HepG2 (cell line): Measurements from ENCODE around the gene SPG7. TPM values are rescaled to one million over a fixed set of nuclear protein-coding genes. Genes with fewer than 3 reads are reported as not detected.
A peak's percentile ranks its signal among the peaks of the same experiment; 100 is the strongest.

Source experiments
- AGO2 ChIP-seq: fragments of 200-400 bp; formaldehyde crosslinking; optimal IDR thresholded peaks from 2 replicates; pipeline ENCODE3; 2017; ENCODE audit warnings: mild to moderate bottlenecking, low read depth, low read length, moderate library complexity
- ARNT2 ChIP-seq: sonication (generic); formaldehyde crosslinking; IDR thresholded peaks from 2 replicates; pipeline ENCODE4 v1.8.0; 2022; ENCODE audit warnings: mild to moderate bottlenecking, low read depth, missing genetic modification reagents, moderate library complexity
- GTF2F1 ChIP-seq: fragments of 150-350 bp; IDR thresholded peaks from 2 replicates; pipeline ENCODE4 v1.6.1; 2014; ENCODE audit warnings: low read length
- KLF11 ChIP-seq: IDR thresholded peaks from 2 replicates; pipeline ENCODE4 v1.6.1; 2016; ENCODE audit warnings: missing compliant biosample characterization
- MAFF ChIP-seq: IDR thresholded peaks from 2 replicates; pipeline ENCODE4 v1.6.1; 2011; ENCODE audit warnings: low read depth, low read length, improper control_type of control experiment
- MIXL1 ChIP-seq: IDR thresholded peaks from 2 replicates; pipeline ENCODE4 v1.6.1; 2016
- RFX1 ChIP-seq: fragments of 450-650 bp; IDR thresholded peaks from 2 replicates; pipeline ENCODE4 v1.6.1; 2017
- SRY ChIP-seq: sonication (generic); formaldehyde crosslinking; IDR thresholded peaks from 2 replicates; pipeline ENCODE4 v1.8.0; 2022; ENCODE audit warnings: mild to moderate bottlenecking, missing genetic modification reagents
- STAG1 ChIP-seq: sonication (generic); formaldehyde crosslinking; IDR thresholded peaks from 2 replicates; pipeline ENCODE4 v1.4.0; 2020; ENCODE audit warnings: missing genetic modification reagents
- ZBTB21 ChIP-seq: sonication (generic); formaldehyde crosslinking; IDR thresholded peaks from 2 replicates; pipeline ENCODE4 v1.4.0; 2020; ENCODE audit warnings: missing genetic modification reagents
- ZFAT ChIP-seq: sonication (generic); formaldehyde crosslinking; conservative IDR thresholded peaks from 2 replicates; pipeline ENCODE4 v1.8.1; 2023; ENCODE audit warnings: missing genetic modification reagents, inconsistent platforms
- ZMYM4 ChIP-seq: sonication (generic); formaldehyde crosslinking; IDR thresholded peaks from 2 replicates; pipeline ENCODE4 v1.8.1; 2023; ENCODE audit warnings: mild to moderate bottlenecking, missing genetic modification reagents
- ZNF10 ChIP-seq: sonication (generic); formaldehyde crosslinking; IDR thresholded peaks from 2 replicates; pipeline ENCODE4 v1.4.0; 2020; ENCODE audit warnings: mild to moderate bottlenecking, low read depth, missing genetic modification reagents, borderline replicate concordance
- ZNF557 ChIP-seq: sonication (generic); formaldehyde crosslinking; IDR thresholded peaks from 2 replicates; pipeline ENCODE4 v1.4.0; 2020; ENCODE audit warnings: missing genetic modification reagents
- ZNF572 ChIP-seq: sonication (generic); formaldehyde crosslinking; IDR thresholded peaks from 2 replicates; pipeline ENCODE4 v1.5.1; 2020; ENCODE audit warnings: mild to moderate bottlenecking, missing genetic modification reagents
- ZNF598 ChIP-seq: sonication (generic); formaldehyde crosslinking; IDR thresholded peaks from 2 replicates; pipeline ENCODE4 v1.5.1; 2020; ENCODE audit warnings: mild to moderate bottlenecking, missing genetic modification reagents, borderline replicate concordance
- polyA plus RNA-seq, 8 experiments: library from polyadenylated mRNA; depleted of rRNA in 3 of 8; stranded (reverse) in 7 of 8; unstranded in 1 of 8; fragments of >200 nt; fragmentation: Illumina TruSeq in 4 of 8; extraction: Trizol in 4 of 8; gene quantifications; 2 replicates each; pipeline versions ENCODE4 v1.2.1 to v1.2.3, GENCODE V29; 2011 to 2016; ENCODE audit warnings: low read depth in 4 of 8, missing spikeins in 1 of 8, mixed read lengths in 1 of 8; ENCODE audit not compliant: insufficient read depth in 1 of 8
- total RNA-seq, 5 experiments: library from RNA; depleted of rRNA; stranded (reverse); fragments of >200 nt; fragmentation: Illumina TruSeq; extraction: Trizol; gene quantifications; 2 replicates each; pipeline ENCODE4 v1.2.3, GENCODE V29; 2016; ENCODE audit warnings: low read depth in 1 of 5
- TF ChIP-seq, protein P1 (sequence below): sonication (generic); formaldehyde crosslinking; IDR thresholded peaks from 2 replicates; pipeline ENCODE4 v1.8.0; 2022; ENCODE audit warnings: mild to moderate bottlenecking, missing genetic modification reagents; ENCODE audit not compliant: insufficient replicate concordance
- TF ChIP-seq, protein P2 (sequence below): sonication (generic); formaldehyde crosslinking; IDR thresholded peaks from 2 replicates; pipeline ENCODE4 v1.8.0; 2022; ENCODE audit warnings: missing genetic modification reagents, low read depth, mild to moderate bottlenecking, borderline replicate concordance
- TF ChIP-seq, protein P3 (sequence below): sonication (generic); formaldehyde crosslinking; IDR thresholded peaks from 2 replicates; pipeline ENCODE4 v1.4.0; 2020; ENCODE audit warnings: mild to moderate bottlenecking, missing genetic modification reagents, borderline replicate concordance
- TF ChIP-seq, protein P4 (sequence below): sonication (generic); formaldehyde crosslinking; IDR thresholded peaks from 2 replicates; pipeline ENCODE4 v1.5.1; 2020; ENCODE audit warnings: mild to moderate bottlenecking, missing genetic modification reagents, moderate library complexity

Gene SPG7
- total and polyA plus RNA-seq, 2 of the 13 experiments (the other 11 are each of a cell fraction or from before 2014, with no cell fraction given) = 66.0 to 136 TPM

DNA sequence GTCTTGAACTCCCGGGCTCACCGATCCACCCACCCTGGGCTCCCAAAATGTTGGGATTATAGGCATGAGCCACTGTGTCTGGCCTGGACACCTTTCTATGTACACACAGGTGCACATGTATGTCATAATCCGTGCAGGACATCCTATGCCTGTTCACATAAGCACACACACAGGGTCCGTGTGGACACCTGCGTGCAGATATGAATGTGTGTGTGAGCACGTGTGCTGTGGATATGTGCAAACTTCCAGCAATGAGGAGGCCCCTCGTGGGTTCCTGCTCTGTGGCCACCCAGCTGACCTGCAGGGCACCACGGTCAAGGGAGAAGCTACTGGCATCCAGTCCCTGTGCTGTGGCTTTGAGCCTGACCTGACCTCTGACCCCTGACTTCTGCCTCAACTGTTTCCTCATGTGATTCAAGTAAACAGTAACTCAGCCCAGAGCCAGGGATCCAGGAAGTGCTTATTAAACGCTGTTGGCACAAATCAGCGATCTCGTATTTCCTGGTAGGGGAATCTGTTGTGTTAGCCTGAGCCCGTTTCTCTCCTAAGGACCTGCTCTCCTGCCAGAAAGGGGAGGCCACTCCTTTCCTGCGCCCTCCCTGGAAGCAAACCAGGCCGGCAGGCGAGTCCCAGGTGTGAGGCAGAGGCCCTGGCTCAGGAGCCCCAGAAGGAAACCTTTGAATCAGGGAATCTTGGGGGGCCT is 73.8 kb downstream of the SPG7 start (continued):
- TF ChIP-seq ARNT2 (no peak), ZBTB21 (CRISPR knock-in tag) (no peak), ZNF10 (CRISPR knock-in tag) (no peak), ZFAT (CRISPR knock-in tag) (no peak), MAFF (no peak), STAG1 (CRISPR knock-in tag) (no peak), ZNF598 (0 out of 2 replicates have a peak, but pooled peaks have one; percentile 49), SRY (no peak; the same call in 1 of the 2 replicates), KLF11 (CRISPR knock-in tag) (no peak), ZNF572 (CRISPR knock-in tag) (no peak), MIXL1 (0 out of 2 replicates have a peak, but pooled peaks have one; percentile 29), ZMYM4 (CRISPR knock-in tag) (0 out of 2 replicates have a peak, but pooled peaks have one; percentile 29), GTF2F1 (no peak), AGO2 (no peak), ZNF557 (no peak), RFX1 (no peak)
- TF ChIP-seq, protein P1, sequence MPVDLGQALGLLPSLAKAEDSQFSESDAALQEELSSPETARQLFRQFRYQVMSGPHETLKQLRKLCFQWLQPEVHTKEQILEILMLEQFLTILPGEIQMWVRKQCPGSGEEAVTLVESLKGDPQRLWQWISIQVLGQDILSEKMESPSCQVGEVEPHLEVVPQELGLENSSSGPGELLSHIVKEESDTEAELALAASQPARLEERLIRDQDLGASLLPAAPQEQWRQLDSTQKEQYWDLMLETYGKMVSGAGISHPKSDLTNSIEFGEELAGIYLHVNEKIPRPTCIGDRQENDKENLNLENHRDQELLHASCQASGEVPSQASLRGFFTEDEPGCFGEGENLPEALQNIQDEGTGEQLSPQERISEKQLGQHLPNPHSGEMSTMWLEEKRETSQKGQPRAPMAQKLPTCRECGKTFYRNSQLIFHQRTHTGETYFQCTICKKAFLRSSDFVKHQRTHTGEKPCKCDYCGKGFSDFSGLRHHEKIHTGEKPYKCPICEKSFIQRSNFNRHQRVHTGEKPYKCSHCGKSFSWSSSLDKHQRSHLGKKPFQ (CRISPR knock-in tag) = no peak
- TF ChIP-seq, protein P2, sequence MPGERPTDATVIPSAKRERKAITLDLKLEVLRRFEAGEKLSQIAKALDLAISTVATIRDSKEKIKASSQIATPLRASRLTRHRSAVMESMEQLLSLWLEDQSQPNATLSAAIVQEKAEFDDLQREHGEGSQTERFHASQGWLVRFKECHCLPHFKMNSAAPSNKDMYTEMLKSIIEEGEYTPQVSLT (CRISPR knock-in tag) = no peak
- TF ChIP-seq, protein P3, sequence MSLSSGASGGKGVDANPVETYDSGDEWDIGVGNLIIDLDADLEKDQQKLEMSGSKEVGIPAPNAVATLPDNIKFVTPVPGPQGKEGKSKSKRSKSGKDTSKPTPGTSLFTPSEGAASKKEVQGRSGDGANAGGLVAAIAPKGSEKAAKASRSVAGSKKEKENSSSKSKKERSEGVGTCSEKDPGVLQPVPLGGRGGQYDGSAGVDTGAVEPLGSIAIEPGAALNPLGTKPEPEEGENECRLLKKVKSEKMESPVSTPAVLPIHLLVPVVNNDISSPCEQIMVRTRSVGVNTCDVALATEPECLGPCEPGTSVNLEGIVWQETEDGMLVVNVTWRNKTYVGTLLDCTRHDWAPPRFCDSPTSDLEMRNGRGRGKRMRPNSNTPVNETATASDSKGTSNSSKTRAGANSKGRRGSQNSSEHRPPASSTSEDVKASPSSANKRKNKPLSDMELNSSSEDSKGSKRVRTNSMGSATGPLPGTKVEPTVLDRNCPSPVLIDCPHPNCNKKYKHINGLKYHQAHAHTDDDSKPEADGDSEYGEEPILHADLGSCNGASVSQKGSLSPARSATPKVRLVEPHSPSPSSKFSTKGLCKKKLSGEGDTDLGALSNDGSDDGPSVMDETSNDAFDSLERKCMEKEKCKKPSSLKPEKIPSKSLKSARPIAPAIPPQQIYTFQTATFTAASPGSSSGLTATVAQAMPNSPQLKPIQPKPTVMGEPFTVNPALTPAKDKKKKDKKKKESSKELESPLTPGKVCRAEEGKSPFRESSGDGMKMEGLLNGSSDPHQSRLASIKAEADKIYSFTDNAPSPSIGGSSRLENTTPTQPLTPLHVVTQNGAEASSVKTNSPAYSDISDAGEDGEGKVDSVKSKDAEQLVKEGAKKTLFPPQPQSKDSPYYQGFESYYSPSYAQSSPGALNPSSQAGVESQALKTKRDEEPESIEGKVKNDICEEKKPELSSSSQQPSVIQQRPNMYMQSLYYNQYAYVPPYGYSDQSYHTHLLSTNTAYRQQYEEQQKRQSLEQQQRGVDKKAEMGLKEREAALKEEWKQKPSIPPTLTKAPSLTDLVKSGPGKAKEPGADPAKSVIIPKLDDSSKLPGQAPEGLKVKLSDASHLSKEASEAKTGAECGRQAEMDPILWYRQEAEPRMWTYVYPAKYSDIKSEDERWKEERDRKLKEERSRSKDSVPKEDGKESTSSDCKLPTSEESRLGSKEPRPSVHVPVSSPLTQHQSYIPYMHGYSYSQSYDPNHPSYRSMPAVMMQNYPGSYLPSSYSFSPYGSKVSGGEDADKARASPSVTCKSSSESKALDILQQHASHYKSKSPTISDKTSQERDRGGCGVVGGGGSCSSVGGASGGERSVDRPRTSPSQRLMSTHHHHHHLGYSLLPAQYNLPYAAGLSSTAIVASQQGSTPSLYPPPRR (CRISPR knock-in tag) = peak; percentile 54; the same call in 1 of the 2 replicates
- TF ChIP-seq, protein P4, sequence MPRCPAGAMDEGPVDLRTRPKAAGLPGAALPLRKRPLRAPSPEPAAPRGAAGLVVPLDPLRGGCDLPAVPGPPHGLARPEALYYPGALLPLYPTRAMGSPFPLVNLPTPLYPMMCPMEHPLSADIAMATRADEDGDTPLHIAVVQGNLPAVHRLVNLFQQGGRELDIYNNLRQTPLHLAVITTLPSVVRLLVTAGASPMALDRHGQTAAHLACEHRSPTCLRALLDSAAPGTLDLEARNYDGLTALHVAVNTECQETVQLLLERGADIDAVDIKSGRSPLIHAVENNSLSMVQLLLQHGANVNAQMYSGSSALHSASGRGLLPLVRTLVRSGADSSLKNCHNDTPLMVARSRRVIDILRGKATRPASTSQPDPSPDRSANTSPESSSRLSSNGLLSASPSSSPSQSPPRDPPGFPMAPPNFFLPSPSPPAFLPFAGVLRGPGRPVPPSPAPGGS (CRISPR knock-in tag) = no peak
- TF ChIP-seq, all 625 proteins: peak for 77
